SKM-1 treated with dmso at 0.1 percent for 144 hours (cell line): ENCODE data around the gene CTSV.
"Not testable (repeated sequence)": the region's sequence is repeated elsewhere in the genome, so short reads cannot be mapped to it uniquely, and the experiment has no call there.

Experiments used
- DNase-seq: peaks from one replicate; lab custom pipeline; 2025; ENCODE audit not compliant: unreplicated experiment; lab: John Stamatoyannopoulos, UW

Gene CTSV

DNA sequence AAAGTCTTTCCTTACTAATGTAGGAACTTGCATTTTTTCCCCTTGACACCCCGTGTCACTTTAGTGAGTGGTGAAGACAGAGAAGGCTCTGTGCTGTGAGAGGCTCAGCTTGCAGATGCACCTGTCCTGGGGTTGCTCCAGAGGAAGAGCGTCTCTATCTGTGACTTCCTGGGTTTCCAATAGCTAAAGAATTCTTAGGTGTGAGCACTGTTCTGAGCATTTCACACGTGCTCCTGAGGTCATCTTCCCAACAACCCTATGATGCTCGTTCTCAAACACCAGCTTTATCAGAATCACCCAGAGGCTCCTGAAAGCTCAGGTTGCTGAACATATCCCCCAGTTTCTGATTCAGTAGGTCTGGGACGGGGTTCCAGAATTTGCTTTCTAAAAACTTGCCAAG is 6.4 kb upstream of the CTSV start:
- no peak for DNase-seq

DNA sequence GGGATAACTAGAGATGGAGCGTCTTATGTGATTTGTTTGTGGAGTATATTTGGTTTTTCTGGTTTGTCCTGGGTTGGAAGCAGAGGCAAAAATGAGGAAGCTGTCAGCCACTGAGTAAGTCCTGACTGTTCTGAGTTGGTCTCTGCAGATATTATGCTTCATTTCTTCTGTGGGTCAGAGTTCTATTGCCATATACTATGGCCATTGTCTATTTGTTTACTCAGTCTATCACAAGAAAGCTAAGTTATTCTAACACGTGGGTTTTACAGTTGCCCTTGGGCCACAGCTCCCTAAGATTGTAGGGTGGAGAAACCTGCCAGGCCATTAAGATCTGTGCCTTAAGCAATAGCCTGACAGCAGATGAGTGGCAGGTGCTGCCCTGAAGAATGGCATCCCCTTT is 3.0 kb upstream of the CTSV start:
- no peak for DNase-seq

DNA sequence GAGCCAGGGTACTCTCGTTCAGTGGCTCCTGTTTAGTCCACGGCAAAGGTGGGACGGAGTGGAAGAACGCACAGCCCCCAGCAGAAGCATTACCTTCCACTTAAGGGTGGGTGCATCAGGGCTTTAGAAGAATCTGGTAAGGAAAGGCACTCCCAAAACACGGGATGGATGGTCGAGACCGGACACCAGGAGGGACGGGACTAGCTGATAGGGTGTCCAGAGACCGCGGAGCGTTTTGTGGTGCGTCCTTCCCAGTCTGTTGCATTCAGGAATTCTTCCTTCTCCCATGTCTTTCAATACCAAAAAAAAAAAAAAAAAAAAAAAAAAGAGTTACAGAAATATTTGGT is 545 bp upstream of the CTSV start:
- no peak for DNase-seq

DNA sequence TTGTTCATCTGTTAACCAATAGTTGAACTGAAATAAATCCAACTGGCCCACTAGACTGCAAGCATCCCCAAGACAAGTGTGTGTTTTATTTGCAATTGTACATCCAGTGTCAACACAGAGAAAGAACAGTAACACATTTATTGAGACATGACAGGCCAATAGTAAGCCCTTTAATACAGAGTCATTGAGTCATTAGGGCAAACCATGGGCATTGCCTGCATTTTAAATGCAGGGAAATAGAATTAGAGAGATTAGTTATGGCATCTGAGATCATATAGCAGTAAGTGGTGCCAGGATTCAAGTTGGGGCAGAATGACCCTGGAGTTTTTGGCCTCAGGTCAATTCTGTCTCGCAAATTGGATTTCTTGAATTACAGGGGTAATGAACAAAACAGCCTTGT is 15.4 kb downstream of the CTSV start:
- not testable (repeated sequence) for DNase-seq

DNA sequence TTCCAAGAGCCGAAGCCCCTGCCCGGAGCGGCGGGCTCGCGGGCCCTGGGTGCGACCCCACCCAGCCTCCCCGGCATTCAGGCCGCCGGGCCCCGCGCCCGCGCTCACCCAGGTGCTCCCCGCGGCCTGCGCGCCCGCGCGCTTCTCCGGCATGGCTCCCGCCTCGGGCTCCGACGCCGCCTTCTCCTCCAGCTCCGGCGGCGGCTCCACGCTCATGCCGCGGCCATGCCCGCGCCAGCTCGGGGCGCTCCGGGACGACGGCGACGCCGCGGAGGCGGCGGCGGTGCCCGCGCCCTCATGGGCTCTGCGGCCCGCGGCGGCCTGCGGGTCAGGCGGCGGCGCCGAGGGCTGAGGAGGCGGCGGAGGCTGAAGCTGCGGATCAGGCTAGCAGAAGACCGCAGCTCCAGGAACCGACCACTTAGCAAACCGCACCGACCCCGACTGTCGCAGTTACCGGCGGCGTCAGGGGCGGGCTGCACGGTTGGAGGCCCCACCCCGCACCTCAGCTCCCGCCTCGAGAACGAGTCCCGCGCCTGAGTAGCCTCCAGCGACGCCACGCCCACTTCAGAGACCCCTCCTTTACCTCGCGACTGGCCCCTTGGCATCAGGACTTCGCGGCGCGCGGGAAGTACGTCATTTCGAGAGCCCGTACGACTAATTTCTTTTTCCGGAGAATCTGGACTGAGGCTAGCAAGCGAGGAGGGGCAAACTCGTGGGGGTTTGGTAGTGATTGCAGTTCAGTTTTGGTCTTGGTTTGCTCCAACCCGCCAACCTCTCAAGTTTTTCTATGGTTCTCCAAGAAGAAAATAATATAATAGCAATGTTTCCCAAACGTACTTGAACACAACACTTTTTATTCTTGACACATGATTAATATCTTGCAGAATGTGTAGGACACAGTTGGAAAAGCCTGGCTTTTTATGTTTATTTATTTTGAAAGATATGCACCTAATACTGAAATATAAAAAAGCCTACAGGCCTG is 25.5 kb downstream of the CTSV start:
- DNase-seq = peak; percentile 21

DNA sequence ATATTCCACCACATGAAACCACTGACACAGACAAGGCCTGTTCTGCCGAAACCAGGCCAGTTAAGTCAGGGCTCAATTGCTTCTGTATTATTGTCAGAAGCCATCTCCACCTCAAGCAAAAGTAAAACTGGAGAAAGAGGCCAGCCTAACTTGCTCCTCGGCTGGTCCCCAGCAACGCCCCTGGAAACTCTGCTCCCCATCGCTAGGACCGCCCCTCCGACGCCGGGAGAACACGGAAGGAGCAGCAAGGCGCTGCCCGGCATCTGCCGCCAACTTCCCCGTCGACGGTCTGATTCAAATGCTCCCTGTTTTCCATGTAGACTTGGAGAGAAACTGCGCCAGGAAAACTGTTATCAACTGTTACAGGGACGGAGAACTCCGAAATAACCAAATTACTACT is 26.3 kb downstream of the CTSV start:
- DNase-seq = not testable (repeated sequence)

DNA sequence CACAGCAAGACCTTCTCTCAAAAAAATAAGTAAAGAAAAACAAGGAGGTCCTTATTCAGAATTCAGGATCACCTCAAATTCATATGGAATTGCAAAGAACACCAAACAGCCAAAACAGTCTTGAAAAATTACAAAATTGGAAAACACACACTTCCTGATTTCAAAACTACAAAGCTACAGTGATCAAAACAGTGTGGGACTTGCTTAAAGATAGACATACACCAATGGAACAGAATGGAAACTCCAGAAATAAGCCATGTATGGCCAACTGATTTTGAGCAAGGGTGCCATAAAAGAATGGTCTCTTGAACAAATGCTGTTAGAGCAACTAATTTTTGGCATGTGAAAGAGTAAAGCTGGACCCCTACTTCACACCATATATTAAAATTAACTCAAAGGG is 36.7 kb downstream of the CTSV start:
- not testable (repeated sequence) for DNase-seq

DNA sequence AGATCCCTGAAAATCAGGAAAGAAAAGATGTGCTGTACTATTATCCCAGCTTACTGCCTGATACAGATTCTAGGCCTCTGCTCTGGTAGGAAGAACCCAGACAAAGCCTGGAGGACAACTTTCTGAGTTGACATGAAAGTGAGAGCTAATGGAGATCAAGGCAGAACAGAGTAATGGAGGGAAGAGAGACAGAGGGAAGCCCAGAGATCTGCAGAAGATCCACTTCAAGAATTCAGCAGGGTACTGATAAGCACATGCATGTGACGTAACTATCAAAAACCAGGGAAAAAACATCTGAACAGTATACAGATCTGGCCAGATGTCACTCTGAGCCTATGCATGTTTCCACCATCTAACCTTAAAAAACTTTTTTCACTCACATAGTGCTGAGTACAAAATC is 37.6 kb downstream of the CTSV start:
- not testable (repeated sequence) for DNase-seq

DNA sequence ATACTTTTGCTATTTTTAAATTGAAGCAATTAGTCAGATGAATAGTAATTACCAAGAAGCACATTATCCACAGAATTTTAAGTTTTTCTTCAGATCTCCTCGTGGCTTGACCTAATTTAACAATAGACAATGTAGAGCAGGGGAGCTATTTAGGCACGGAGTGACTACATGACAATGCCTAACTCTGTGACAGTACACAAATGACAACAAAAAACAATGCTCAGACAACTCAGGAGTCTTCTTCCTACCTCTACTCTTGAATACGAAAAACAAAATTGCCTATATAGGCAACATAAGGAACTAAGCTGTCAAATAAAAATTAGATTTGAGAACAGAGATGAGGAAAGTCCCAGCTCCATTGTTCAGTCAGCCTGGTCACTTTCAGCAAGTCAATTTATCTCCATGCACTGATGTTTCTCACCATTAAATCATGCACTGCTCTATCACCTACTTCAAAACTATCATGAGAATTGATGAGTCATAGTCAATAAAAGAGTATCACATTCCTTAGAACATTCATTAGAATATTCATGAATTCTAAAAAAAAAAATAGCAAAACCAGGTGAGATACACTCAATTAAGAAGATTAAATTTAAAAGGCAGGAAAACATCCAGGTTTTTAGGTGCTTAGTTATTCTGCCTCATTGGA is 38.7 kb downstream of the CTSV start:
- DNase-seq = not testable (repeated sequence)

DNA sequence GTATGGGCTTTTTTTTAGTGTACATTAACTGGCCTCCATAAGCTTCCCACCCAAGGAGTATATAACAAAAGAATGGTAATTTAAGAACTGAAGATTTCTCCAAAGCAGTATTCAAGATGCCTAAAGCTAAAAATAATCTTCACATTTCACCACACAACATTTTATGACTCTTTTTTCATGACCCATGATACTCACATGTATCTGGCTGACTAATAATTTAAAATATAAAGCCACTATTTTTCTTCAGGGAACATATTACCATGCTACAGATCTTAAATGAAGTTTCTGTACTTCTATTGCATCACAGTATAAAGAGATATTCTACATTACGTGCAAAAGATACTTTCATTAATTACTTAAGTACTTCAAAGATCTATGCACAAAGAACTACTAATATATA is 39.2 kb downstream of the CTSV start:
- DNase-seq = not testable (repeated sequence)

DNA sequence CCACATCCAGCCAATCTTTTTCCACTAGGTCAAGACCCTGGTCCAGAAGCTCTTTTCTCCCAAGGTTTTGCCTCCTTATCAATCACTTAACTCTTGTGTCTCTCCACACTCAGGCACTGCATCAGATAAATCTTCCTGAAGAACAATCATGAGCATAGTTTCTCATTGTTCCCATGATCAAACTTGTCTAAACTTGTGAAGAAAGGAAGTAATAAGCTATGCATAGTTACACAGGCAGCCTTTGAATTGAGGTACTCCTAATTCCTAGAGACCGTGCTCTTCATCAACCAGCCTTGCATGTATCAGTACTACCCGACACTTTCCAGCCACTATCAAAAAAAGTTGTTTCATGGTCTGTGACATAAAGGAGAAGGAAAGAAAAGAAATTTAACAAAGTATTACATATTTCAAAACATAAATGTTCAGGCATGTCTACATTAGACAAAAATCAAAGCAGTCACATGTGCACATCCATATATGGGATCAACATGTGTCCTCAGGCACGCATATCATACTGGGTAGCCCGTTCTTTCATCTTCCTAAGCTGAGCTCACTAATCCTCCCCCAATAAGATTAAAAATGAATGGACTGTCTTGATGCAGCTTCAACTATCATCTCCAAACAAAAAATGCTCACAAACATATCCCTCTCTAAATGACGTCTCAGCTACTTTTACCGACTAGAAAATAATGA is 41.8 kb downstream of the CTSV start:
- DNase-seq = not testable (repeated sequence)

DNA sequence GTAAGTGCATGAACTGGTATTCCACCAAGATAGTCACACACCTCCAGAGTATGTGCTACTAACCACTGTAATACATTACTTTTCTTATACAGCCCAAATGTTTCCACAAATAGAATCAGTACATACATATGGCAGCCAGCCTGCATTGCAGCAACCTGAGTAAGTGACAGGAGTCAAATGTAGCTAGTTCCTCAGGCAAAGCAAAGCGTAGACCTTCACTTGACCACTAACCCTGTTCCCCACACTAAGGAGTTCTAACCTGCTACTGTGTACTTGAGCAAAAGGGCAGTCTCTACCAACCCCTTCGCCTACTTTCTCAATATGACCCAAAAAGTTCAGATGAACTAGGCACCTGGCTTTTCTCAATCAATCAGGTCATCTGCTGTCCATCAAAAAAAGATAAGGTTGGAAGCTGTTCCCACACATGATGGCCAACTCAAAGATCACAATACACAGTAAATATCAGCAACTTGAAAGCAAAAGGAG is 44.4 kb downstream of the CTSV start:
- not testable (repeated sequence) for DNase-seq

DNA sequence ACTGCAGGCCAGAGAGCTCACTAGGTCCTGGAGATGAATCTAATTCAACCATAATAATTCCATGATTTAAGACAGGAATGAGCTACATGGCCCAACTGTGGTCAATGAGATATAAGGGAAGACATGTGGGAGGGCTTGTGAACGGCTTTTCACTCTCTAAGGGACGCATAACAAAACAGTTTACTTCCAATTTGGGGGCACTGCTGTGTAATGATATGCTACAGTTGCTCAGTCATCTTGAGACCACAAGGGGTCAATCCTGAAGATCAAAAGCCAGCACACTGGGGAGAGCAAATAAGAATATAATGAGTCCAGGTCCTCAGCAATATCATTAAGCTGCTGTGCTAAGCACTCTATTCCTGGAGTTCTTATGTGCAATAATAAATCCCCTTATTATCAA is 46.6 kb downstream of the CTSV start:
- not testable (repeated sequence) for DNase-seq

DNA sequence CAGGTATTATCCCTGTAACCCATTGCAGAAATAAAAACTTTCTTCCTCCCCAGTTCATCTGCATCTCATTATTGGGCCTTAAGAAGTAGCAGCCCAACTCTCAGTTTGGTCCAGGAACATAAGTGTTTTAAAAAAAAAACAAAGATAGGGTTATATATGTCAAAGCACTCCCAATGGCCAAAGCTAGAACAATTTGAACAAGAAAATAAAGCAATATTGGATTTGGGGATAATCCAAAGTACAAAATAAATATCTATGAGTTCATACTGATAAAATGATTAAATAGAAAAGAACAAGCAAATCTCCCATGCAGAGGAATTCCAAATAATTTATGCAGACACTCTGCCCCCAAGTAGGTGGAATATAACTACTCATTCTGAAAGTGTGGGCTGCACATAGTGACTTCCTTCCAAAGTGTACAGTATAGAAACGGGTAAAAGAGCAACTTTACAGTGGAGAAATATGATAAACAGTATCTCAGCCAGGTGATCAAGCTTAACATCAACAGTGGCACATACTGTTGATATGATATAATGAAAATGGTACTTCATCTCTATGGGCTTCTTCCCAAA is 49.1 kb downstream of the CTSV start:
- DNase-seq = not testable (repeated sequence)

DNA sequence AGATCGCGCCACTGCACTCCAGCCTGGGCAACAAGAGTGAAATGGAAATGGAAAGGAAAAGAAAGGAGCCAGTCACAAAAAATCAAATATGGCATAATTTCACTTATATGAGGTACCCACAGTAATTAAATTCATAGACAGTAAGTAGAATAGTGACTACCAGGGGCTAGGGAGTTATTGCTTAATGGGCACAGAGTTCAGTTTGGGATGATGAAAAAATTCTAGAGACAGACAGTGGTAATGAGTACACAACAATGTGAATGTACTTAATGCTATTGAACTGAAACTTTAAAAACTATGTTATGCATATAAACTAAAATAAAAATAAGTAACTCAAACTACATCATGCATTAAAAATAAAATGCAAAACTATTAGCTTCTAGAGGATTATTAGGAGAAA is 54.1 kb downstream of the CTSV start:
- not testable (repeated sequence) for DNase-seq

DNA sequence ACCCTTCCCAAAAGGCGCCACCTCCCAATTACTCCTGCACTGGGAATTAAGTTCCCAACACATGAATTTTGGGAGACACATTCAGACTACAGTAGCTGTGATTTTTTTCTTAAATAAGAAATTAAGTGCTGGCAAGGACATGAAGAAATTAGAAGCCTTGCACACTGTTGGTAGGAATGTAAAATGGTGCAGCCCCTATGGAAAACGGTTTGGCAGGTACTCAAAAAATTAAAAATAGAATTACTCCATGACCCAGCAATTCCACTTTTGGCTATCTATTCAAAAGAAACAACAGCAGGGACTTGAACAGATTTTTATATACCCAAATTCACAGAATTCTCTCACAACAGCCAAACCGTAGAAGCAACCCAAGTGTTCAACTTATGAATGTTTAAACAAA is 54.8 kb downstream of the CTSV start:
- DNase-seq = not testable (repeated sequence)

DNA sequence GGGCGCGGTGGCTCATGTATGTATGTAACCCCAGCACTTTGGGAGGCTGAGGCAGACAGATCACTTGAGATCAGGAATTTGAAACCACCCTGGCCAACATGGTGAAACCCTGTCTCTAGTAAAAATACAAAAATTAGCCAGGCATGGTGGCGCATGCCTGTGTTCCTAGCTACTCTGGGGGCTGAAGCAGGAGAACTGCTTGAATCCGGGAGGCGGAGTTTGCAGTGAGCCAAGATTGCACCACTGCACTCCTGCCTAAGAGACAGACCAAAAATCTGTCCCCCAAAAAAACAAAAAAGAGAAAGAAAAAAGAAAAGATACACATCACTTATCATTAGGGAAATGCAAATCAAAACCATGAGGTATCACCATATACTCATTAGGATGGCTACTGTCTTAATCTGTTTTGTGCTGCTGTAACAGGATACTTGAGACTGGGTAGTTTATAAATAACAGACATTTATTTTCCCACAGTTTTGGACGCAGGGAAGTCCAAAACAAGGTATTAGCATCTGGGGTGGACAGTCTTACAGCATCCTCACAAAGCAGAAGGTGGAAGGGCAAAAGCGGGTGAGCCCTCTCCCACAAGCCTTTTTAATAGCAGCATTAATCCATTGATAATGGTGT is 55.3 kb downstream of the CTSV start:
- not testable (repeated sequence) for DNase-seq
